A549 (cell line): ENCODE measurements around the gene DDX4. TPM values are rescaled to one million over a fixed set of nuclear protein-coding genes. Genes with fewer than 3 reads are reported as not detected.

ENCODE experiments used
- ATAC-seq, 2 experiments: fragments of 200-7000 bp in 1 of 2; fragments of >200 bp in 1 of 2; cut with Nextera tagmentation in 1 of 2; cut with Tn5 transposase in 1 of 2; 3 replicates each; pipeline versions ENCODE4 v1.8.0 to v1.9.1; 2018 to 2020; ENCODE audit warnings: mild to moderate bottlenecking in 1 of 2, moderate library complexity in 1 of 2
- CTCF ChIA-PET: fragments of 300-600 bp; sonication (Branson Sonifier 250); formaldehyde crosslinking; extraction: SDS; loops from one replicate; lab custom pipeline; 2021; ENCODE audit warnings: antibody characterized with exemption, inconsistent platforms; lab: Yijun Ruan, JAX
- POLR2A ChIA-PET: fragments of 350-600 bp; formaldehyde crosslinking; extraction: SDS; loops from one replicate; lab custom pipeline; 2021; ENCODE audit warnings: antibody characterized with exemption, inconsistent platforms; lab: Yijun Ruan, JAX
- DNase-seq, 2 experiments: peaks; one replicate each; pipeline versions ENCODE4 v3.0.0 to v3.0.0-alpha.2; 2011 to 2016; ENCODE audit warnings: low read depth in 1 of 2, low spot score in 1 of 2
- FAIRE-seq: peaks from 2 replicates; lab custom pipeline; 2011; peaks lifted over from hg19 to GRCh38; lab: Jason Lieb, UNC
- H3K27ac ChIP-seq, 2 experiments: fragments of >200 bp; sonication (Bioruptor Twin); formaldehyde crosslinking; 3 replicates each; pipeline ENCODE4 v1.5.1; 2016 to 2017
- H3K4me1 ChIP-seq: fragments of >200 bp; sonication (Bioruptor Twin); formaldehyde crosslinking; 3 replicates; pipeline ENCODE4 v1.6.1; 2016
- H3K4me2 ChIP-seq: fragments of >200 bp; sonication (Bioruptor Twin); formaldehyde crosslinking; 3 replicates; pipeline ENCODE4 v1.6.1; 2016
- H3K4me3 ChIP-seq: fragments of >200 bp; sonication (Bioruptor Twin); formaldehyde crosslinking; 3 replicates; pipeline ENCODE4 v1.5.1; 2016
- H3K9me3 ChIP-seq: fragments of >200 bp; sonication (Bioruptor Twin); formaldehyde crosslinking; 3 replicates; pipeline ENCODE4 v1.6.1; 2016
- BCL3 ChIP-seq: fragments of >200 bp; sonication (Bioruptor Twin); formaldehyde crosslinking; IDR thresholded peaks from 3 replicates; pipeline ENCODE4 v1.6.1; 2016
- CBX2 ChIP-seq: fragments of 200-600 bp; sonication (generic); IDR thresholded peaks from 2 replicates; pipeline ENCODE4 v1.6.1; 2016; ENCODE audit warnings: low read depth, mild to moderate bottlenecking, borderline replicate concordance
- CHD4 ChIP-seq: fragments of 200-600 bp; sonication (generic); IDR thresholded peaks from 2 replicates; pipeline ENCODE4 v1.6.1; 2016; ENCODE audit warnings: antibody characterized with exemption, mild to moderate bottlenecking, borderline replicate concordance
- CTCF ChIP-seq: fragments of >200 bp; sonication (Bioruptor Twin); formaldehyde crosslinking; IDR thresholded peaks from 3 replicates; pipeline ENCODE4 v1.5.1; 2016
- E2F6 ChIP-seq: IDR thresholded peaks from 2 replicates; pipeline ENCODE4 v1.6.1; 2012; ENCODE audit warnings: low read depth, borderline replicate concordance
- EHMT2 ChIP-seq: fragments of 200-600 bp; sonication (generic); IDR thresholded peaks from 2 replicates; pipeline ENCODE4 v1.6.1; 2016; ENCODE audit warnings: antibody characterized with exemption, low read depth, mild to moderate bottlenecking, moderate library complexity
- ELK1 ChIP-seq: fragments of 150-350 bp; IDR thresholded peaks from 2 replicates; pipeline ENCODE4 v1.6.1; 2014; ENCODE audit warnings: low read depth, mild to moderate bottlenecking, low read length
- EP300 ChIP-seq, 2 experiments: fragments of >200 bp; sonication (Bioruptor Twin); formaldehyde crosslinking; IDR thresholded peaks; 2 replicates in 1 of 2; 3 replicates in 1 of 2; pipeline ENCODE4 v1.6.1; 2016 to 2017
- FOSB ChIP-seq: fragments of 250-450 bp; sonication (Bioruptor Pico); IDR thresholded peaks from 2 replicates; pipeline ENCODE4 v1.5.0; 2020; ENCODE audit warnings: mild to moderate bottlenecking, moderate library complexity
- FOXS1 ChIP-seq: fragments of 250-450 bp; sonication (Bioruptor Pico); IDR thresholded peaks from 2 replicates; pipeline ENCODE4 v1.5.0; 2020; ENCODE audit warnings: mild to moderate bottlenecking, moderate library complexity
- MYC ChIP-seq: IDR thresholded peaks from 2 replicates; pipeline ENCODE4 v1.6.1; 2012; ENCODE audit warnings: mild to moderate bottlenecking, inconsistent platforms, low read length, improper control_type of control experiment, borderline replicate concordance
- NFE2L2 ChIP-seq: fragments of 150-350 bp; conservative IDR thresholded peaks from 2 replicates; pipeline ENCODE4 v1.6.1; 2014; ENCODE audit warnings: low read length
- NR3C1 ChIP-seq: fragments of >200 bp; sonication (Bioruptor Twin); formaldehyde crosslinking; IDR thresholded peaks from 3 replicates; pipeline ENCODE4 v1.6.1; 2017
- PHF8 ChIP-seq: fragments of 200-600 bp; sonication (generic); IDR thresholded peaks from 2 replicates; pipeline ENCODE4 v1.6.1; 2016; ENCODE audit warnings: low read depth, mild to moderate bottlenecking, antibody characterized with exemption, moderate library complexity, borderline replicate concordance
- POLR2A ChIP-seq: IDR thresholded peaks from 2 replicates; pipeline ENCODE4 v1.6.1; 2012; ENCODE audit warnings: mild to moderate bottlenecking, low read length
- RAD21 ChIP-seq, 2 experiments: fragments of >200 bp in 1 of 2; sonication (Bioruptor Twin) in 1 of 2; formaldehyde crosslinking in 1 of 2; IDR thresholded peaks in 1 of 2; conservative IDR thresholded peaks in 1 of 2; 2 replicates in 1 of 2; 3 replicates in 1 of 2; pipeline ENCODE4 v1.6.1; 2012 to 2018; ENCODE audit warnings: inconsistent platforms in 1 of 2
- RARB ChIP-seq: fragments of 250-450 bp; sonication (Bioruptor Pico); IDR thresholded peaks from 2 replicates; pipeline ENCODE4 v1.8.0; 2021; ENCODE audit warnings: mild to moderate bottlenecking, moderate library complexity
- SMC3 ChIP-seq: fragments of >200 bp; sonication (Bioruptor Twin); formaldehyde crosslinking; IDR thresholded peaks from 3 replicates; pipeline ENCODE4 v1.6.1; 2018; ENCODE audit warnings: inconsistent platforms
- USF2 ChIP-seq: fragments of 450-650 bp; IDR thresholded peaks from 2 replicates; pipeline ENCODE4 v1.6.1; 2014; ENCODE audit warnings: antibody characterized with exemption
- ZNF302 ChIP-seq: fragments of 250-450 bp; sonication (Bioruptor Pico); IDR thresholded peaks from 2 replicates; pipeline ENCODE4 v1.9.0; 2021; ENCODE audit warnings: inconsistent platforms, mild to moderate bottlenecking, moderate library complexity
- WGBS: methylation state at CpG from one replicate; pipeline ENCODE4 v1.1.6; 2017; ENCODE audit errors: missing lambda C conversion rate; 5-methylcytosine and 5-hydroxymethylcytosine counted together
- polyA plus RNA-seq, 4 experiments: library from polyadenylated mRNA; depleted of rRNA in 3 of 4; stranded (reverse); fragments of >200 nt; fragmentation: RNase III in 1 of 4; extraction: RNeasy Plus Mini Kit Qiagen cat#74134 plus additional on column Dnase treatment in 1 of 4; gene quantifications; 2 replicates in 3 of 4; 3 replicates in 1 of 4; pipeline ENCODE4 v1.2.3, GENCODE V29; 2011 to 2017

The DDX4 gene
- polyA plus RNA-seq, 2 of the 4 experiments (the other 2 are of a cell fraction) = 0.09 TPM; not detected in 1

- POLR2A ChIA-PET = no interaction called here
Observed at GRCh38 chr5:55832446-55832845, 94.6 kb downstream of the DDX4 start.

GRCh38 chr5:55836191-55836590, 98.3 kb downstream of the DDX4 start:
- Histone ChIP-seq H3K4me3 (no peak overlapping the region), H3K4me2 (no peak overlapping the region), H3K4me1 (no peaks in the 10 kb centered on the region), H3K27ac (no peak overlapping the region), H3K9me3 (no peaks in the 10 kb centered on the region; the same call in 2 of the 3 replicates)
- CTCF ChIA-PET = no interaction called here
- DNase-seq (no peak), ATAC-seq (no peak), FAIRE-seq (peak; percentile 70)
- 64% methylated on average over 1 of the region's 1 CpG for WGBS
- TF ChIP-seq SMC3 (no peak), CTCF (no peak), MYC (no peak), ELK1 (no peak), BCL3 (no peak), EHMT2 (no peak), NFE2L2 (no peak), POLR2A (no peak), FOXS1 (CRISPR knock-in tag) (no peak), E2F6 (no peak)
- POLR2A ChIA-PET = no interaction called here

More at GRCh38 chr5:55832446-55832845, 94.6 kb downstream of the DDX4 start:
- CTCF ChIA-PET = no interaction called here
- H3K4me3 ChIP-seq = no peak overlapping the region
- no peaks in the 10 kb centered on the region for H3K4me1 ChIP-seq
- WGBS = 89% methylated on average over 17 of the region's 17 CpGs
- TF ChIP-seq RAD21 (conservative IDR thresholded peaks at IDR 0.05 in 1 of 2, IDR thresholded peaks at IDR 0.05 in 1 of 2) = no peak
- no peak for TF ChIP-seq NR3C1
- no peak for TF ChIP-seq CBX2
- TF ChIP-seq RARB (CRISPR knock-in tag) = no peak
- no peak for TF ChIP-seq PHF8
- no peak for TF ChIP-seq FOSB
- no peak for TF ChIP-seq CHD4
- TF ChIP-seq ZNF302 = no peak
- TF ChIP-seq CTCF = no peak
- TF ChIP-seq MYC = no peak
- no peak for TF ChIP-seq EP300 (IDR thresholded peaks at IDR 0.05)
- no peak for TF ChIP-seq USF2
- FAIRE-seq (no peak), DNase-seq (no peak), ATAC-seq (no peak)
- no peak overlapping the region for H3K27ac ChIP-seq
- H3K9me3 ChIP-seq = no peaks in the 10 kb centered on the region; the same call in 2 of the 3 replicates
- no peak overlapping the region for H3K4me2 ChIP-seq
